Right renal pelvis (tissue), 4 donors: ENCODE data around the gene PI4KB. TPM values are rescaled to one million over a fixed set of nuclear protein-coding genes. Genes with fewer than 3 reads are reported as not detected.

Experiments used
- polyA plus RNA-seq, 4 donors: library from polyadenylated mRNA; unstranded; fragments of 120-200 nt; gene quantifications; one replicate each; pipeline ENCODE4 v1.2.1, GENCODE V29; 2013; ENCODE audit not compliant: insufficient read length in 4 of 4

Gene PI4KB
- polyA plus RNA-seq, 4 donors, result 59.3 to 63.3 (median 61.4) TPM

Other genes starting within 250 kb of the PI4KB start
- gene SEMA6C, start 180.8 kb downstream of the PI4KB start, polyA plus RNA-seq, result 10 to 100 TPM; 24.1 to 28.9 (median 24.9) TPM
- gene TNFAIP8L2, start 170.8 kb downstream of the PI4KB start, polyA plus RNA-seq, result 1 to 10 TPM; 1.2 to 1.7 (median 1.4) TPM
- gene LYSMD1, start 161.5 kb downstream of the PI4KB start, polyA plus RNA-seq, result 10 to 100 TPM; 16.9 to 19.1 (median 17.2) TPM
- 10 to 100 TPM; 37.5 to 41.7 (median 38.9) TPM for gene SCNM1, start 161.3 kb downstream of the PI4KB start, polyA plus RNA-seq
- under 1 TPM; 0.73 to 0.96 (median 0.88) TPM for gene TMOD4, start 151.4 kb downstream of the PI4KB start, polyA plus RNA-seq
- 10 to 100 TPM; 63.7 to 74.7 (median 69.3) TPM for gene VPS72, start 137.2 kb downstream of the PI4KB start, polyA plus RNA-seq
- gene PIP5K1A, start 128.9 kb downstream of the PI4KB start, polyA plus RNA-seq, result 10 to 100 TPM; 59.2 to 69.7 (median 63.1) TPM
- 100 to 1,000 TPM; 135 to 165 (median 140) TPM for gene PSMD4, start 72.7 kb downstream of the PI4KB start, polyA plus RNA-seq
- gene ZNF687, start 45.1 kb downstream of the PI4KB start, polyA plus RNA-seq, result 10 to 100 TPM; 23.1 to 26.3 (median 24.0) TPM
- gene RFX5, start 19.8 kb upstream of the PI4KB start, polyA plus RNA-seq, result 10 to 100 TPM; 43.4 to 46.8 (median 45.3) TPM
- gene SELENBP1, start 45.3 kb upstream of the PI4KB start, polyA plus RNA-seq, result 10 to 100 TPM; 45.4 to 53.6 (median 53.4) TPM
- 100 to 1,000 TPM; 238 to 300 (median 254) TPM for gene PSMB4, start 72.2 kb upstream of the PI4KB start, polyA plus RNA-seq
- 100 to 1,000 TPM in 2 of 4 donors, 10 to 100 TPM in 2; 82.2 to 128 (median 104) TPM for gene POGZ, start 132.1 kb upstream of the PI4KB start, polyA plus RNA-seq
- gene CGN, start 184.0 kb upstream of the PI4KB start, polyA plus RNA-seq, result 10 to 100 TPM; 37.5 to 57.4 (median 40.8) TPM
- gene TUFT1, start 212.9 kb upstream of the PI4KB start, polyA plus RNA-seq, result 10 to 100 TPM in 3 of 4 donors, 1 to 10 TPM in 1; 9.9 to 13.0 (median 11.0) TPM